WTC11 (cell line): ENCODE results near the gene TOMM7. TPM values are rescaled to one million over a fixed set of nuclear protein-coding genes. Genes with fewer than 3 reads are reported as not detected.

Experiments
- ATAC-seq: fragments of 200-7000 bp; cut with Tn5 transposase; 2 replicates; pipeline ENCODE4 v1.10.0; 2021; ENCODE audit warnings: mild to moderate bottlenecking, moderate library complexity
- CTCF ChIA-PET: fragments of 300-600 bp; sonication (Branson Sonifier 250); formaldehyde crosslinking; loops from one replicate; lab custom pipeline; 2021; ENCODE audit warnings: antibody characterized with exemption; lab: Charles Lee
- POLR2A ChIA-PET: fragments of 350-600 bp; sonication (Branson Sonifier 250); formaldehyde crosslinking; loops from one replicate; lab custom pipeline; 2021; ENCODE audit warnings: antibody characterized with exemption; lab: Charles Lee
- DNase-seq: peaks from one replicate; pipeline ENCODE4 v3.0.0; 2021; ENCODE audit warnings: low spot score
- H3K27ac Mint-ChIP-seq: 2 replicates; pipeline ENCODE4 v1.8.0; 2021; ENCODE audit warnings: mixed read lengths
- H3K27me3 Mint-ChIP-seq: 2 replicates; pipeline ENCODE4 v1.8.0; 2021; ENCODE audit warnings: low read depth, mild to moderate bottlenecking, moderate library complexity, mixed read lengths
- H3K36me3 Mint-ChIP-seq: 2 replicates; pipeline ENCODE4 v1.8.0; 2021; ENCODE audit warnings: mixed read lengths
- H3K4me1 Mint-ChIP-seq: 2 replicates; pipeline ENCODE4 v1.8.0; 2022; ENCODE audit warnings: mixed read lengths
- H3K4me3 Mint-ChIP-seq: 2 replicates; pipeline ENCODE4 v1.8.0; 2021; ENCODE audit warnings: mild to moderate bottlenecking, moderate library complexity, mixed read lengths
- H3K9me3 Mint-ChIP-seq: 2 replicates; pipeline ENCODE4 v1.8.0; 2021; ENCODE audit warnings: mixed read lengths
- ATF1 ChIP-seq: sonication (generic); formaldehyde crosslinking; IDR thresholded peaks from 2 replicates; pipeline ENCODE4 v1.8.1; 2023; ENCODE audit warnings: mild to moderate bottlenecking, moderate library complexity, missing genetic modification reagents
- IRF2 ChIP-seq: sonication (generic); formaldehyde crosslinking; IDR thresholded peaks from 2 replicates; pipeline ENCODE4 v1.8.0; 2022; ENCODE audit warnings: low read depth, missing genetic modification reagents, borderline replicate concordance
- KAT7 ChIP-seq: sonication (generic); formaldehyde crosslinking; IDR thresholded peaks from 2 replicates; pipeline ENCODE4 v1.8.1; 2023; ENCODE audit warnings: missing genetic modification reagents, mild to moderate bottlenecking, borderline replicate concordance
- PRRX2 ChIP-seq: fragments of 250-450 bp; sonication (Bioruptor Pico); IDR thresholded peaks from 2 replicates; pipeline ENCODE4 v1.8.0; 2021; ENCODE audit warnings: mild to moderate bottlenecking
- STAT6 ChIP-seq: sonication (generic); formaldehyde crosslinking; conservative IDR thresholded peaks from 2 replicates; pipeline ENCODE4 v1.8.1; 2023; ENCODE audit warnings: mild to moderate bottlenecking, low read depth, missing genetic modification reagents, moderate library complexity
- ZNF425 ChIP-seq: fragments of 250-450 bp; sonication (Bioruptor Pico); conservative IDR thresholded peaks from 2 replicates; pipeline ENCODE4 v1.9.0; 2021; ENCODE audit warnings: mild to moderate bottlenecking
- total RNA-seq: library from RNA; stranded (reverse); gene quantifications from 3 replicates; pipeline ENCODE4 v1.2.3, GENCODE V29; 2021
- TF ChIP-seq, protein P1 (sequence below): sonication (generic); formaldehyde crosslinking; IDR thresholded peaks from 2 replicates; pipeline ENCODE4 v1.8.0; 2022; ENCODE audit warnings: mild to moderate bottlenecking, missing genetic modification reagents
- TF ChIP-seq, protein P2 (sequence below): sonication (generic); formaldehyde crosslinking; IDR thresholded peaks from 2 replicates; pipeline ENCODE4 v1.8.0; 2022; ENCODE audit warnings: mild to moderate bottlenecking, missing genetic modification reagents
- TF ChIP-seq, protein P3 (sequence below): fragments of 250-450 bp; sonication (Bioruptor Pico); IDR thresholded peaks from 2 replicates; pipeline ENCODE4 v1.8.0; 2021; ENCODE audit warnings: mild to moderate bottlenecking

TOMM7 gene
- total RNA-seq, 1 experiment from 2014 or later, result 500 TPM

- peaks cover 13% of the 10 kb centered on the region for H3K9me3 Mint-ChIP-seq
- H3K27ac Mint-ChIP-seq, result no peak overlapping the region
- no peak overlapping the region for H3K4me3 Mint-ChIP-seq
- TF ChIP-seq KAT7 (CRISPR knock-in tag), result no peak
- no peak for TF ChIP-seq PRRX2
- TF ChIP-seq STAT6 (CRISPR knock-in tag), result no peak
- TF ChIP-seq, protein P1, sequence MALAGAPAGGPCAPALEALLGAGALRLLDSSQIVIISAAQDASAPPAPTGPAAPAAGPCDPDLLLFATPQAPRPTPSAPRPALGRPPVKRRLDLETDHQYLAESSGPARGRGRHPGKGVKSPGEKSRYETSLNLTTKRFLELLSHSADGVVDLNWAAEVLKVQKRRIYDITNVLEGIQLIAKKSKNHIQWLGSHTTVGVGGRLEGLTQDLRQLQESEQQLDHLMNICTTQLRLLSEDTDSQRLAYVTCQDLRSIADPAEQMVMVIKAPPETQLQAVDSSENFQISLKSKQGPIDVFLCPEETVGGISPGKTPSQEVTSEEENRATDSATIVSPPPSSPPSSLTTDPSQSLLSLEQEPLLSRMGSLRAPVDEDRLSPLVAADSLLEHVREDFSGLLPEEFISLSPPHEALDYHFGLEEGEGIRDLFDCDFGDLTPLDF (CRISPR knock-in tag), result no peak
- TF ChIP-seq, protein P2, sequence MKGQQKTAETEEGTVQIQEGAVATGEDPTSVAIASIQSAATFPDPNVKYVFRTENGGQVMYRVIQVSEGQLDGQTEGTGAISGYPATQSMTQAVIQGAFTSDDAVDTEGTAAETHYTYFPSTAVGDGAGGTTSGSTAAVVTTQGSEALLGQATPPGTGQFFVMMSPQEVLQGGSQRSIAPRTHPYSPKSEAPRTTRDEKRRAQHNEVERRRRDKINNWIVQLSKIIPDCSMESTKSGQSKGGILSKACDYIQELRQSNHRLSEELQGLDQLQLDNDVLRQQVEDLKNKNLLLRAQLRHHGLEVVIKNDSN (CRISPR knock-in tag), result no peak
- H3K27me3 Mint-ChIP-seq, result no peaks in the 10 kb centered on the region; the same call in 1 of the 2 replicates
- peaks cover 22% of the 10 kb centered on the region for H3K4me1 Mint-ChIP-seq
- ChIA-PET POLR2A (no interaction called here), CTCF (no interaction called here)
- no peak for DNase-seq
- peaks cover 9% of the 10 kb centered on the region for H3K36me3 Mint-ChIP-seq
- ATAC-seq, result no peak
These were observed 49.0 kb upstream of the TOMM7 start for GRCh38 chr7:22871661-22872060.

GRCh38 chr7:22868509-22868908 is 45.9 kb upstream of the TOMM7 start:
- Mint-ChIP-seq H3K27me3 (no peaks in the 10 kb centered on the region; the same call in 1 of the 2 replicates), H3K9me3 (peaks cover 13% of the 10 kb centered on the region), H3K4me1 (peaks cover 28% of the 10 kb centered on the region), H3K27ac (no peak overlapping the region), H3K4me3 (no peak overlapping the region), H3K36me3 (peaks cover 18% of the 10 kb centered on the region)
- no peak for ATAC-seq
- CTCF ChIA-PET, result interaction anchor here (0.6 to 1.4 kb wide), 2 partner anchors 128 to 308 kb away, joined by 4 to 5 read pairs; no protein-coding TSS in a partner anchor
- TF ChIP-seq ATF1 (CRISPR knock-in tag), result no peak
- DNase-seq, result no peak
- POLR2A ChIA-PET, result no interaction called here

- CTCF ChIA-PET, result interaction anchor here (0.7 to 1.4 kb wide), 2 partner anchors 307 to 578 kb away, joined by 4 to 6 read pairs; no protein-coding TSS in a partner anchor
- ATAC-seq, result no peak
- no peak overlapping the region for H3K27ac Mint-ChIP-seq
- TF ChIP-seq IRF2 (CRISPR knock-in tag), result no peak
- TF ChIP-seq, protein P3, sequence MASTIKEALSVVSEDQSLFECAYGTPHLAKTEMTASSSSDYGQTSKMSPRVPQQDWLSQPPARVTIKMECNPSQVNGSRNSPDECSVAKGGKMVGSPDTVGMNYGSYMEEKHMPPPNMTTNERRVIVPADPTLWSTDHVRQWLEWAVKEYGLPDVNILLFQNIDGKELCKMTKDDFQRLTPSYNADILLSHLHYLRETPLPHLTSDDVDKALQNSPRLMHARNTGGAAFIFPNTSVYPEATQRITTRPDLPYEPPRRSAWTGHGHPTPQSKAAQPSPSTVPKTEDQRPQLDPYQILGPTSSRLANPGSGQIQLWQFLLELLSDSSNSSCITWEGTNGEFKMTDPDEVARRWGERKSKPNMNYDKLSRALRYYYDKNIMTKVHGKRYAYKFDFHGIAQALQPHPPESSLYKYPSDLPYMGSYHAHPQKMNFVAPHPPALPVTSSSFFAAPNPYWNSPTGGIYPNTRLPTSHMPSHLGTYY, result 0 out of 2 replicates have a peak, but pooled peaks have one; percentile 31
- TF ChIP-seq, all 79 proteins: peak for 1
- H3K36me3 Mint-ChIP-seq, result peaks cover 23% of the 10 kb centered on the region
- POLR2A ChIA-PET, result interaction anchor here (0.5 to 0.6 kb wide), 2 partner anchors 14 to 326 kb away, joined by 3 to 4 read pairs; no protein-coding TSS in a partner anchor
- H3K9me3 Mint-ChIP-seq, result peaks cover 13% of the 10 kb centered on the region
- no peak for DNase-seq
- peaks cover 29% of the 10 kb centered on the region for H3K4me1 Mint-ChIP-seq
- no peak overlapping the region for H3K4me3 Mint-ChIP-seq
- H3K27me3 Mint-ChIP-seq, result no peaks in the 10 kb centered on the region; the same call in 1 of the 2 replicates
These were observed 44.9 kb upstream of the TOMM7 start for GRCh38 chr7:22867589-22867988.

DNA sequence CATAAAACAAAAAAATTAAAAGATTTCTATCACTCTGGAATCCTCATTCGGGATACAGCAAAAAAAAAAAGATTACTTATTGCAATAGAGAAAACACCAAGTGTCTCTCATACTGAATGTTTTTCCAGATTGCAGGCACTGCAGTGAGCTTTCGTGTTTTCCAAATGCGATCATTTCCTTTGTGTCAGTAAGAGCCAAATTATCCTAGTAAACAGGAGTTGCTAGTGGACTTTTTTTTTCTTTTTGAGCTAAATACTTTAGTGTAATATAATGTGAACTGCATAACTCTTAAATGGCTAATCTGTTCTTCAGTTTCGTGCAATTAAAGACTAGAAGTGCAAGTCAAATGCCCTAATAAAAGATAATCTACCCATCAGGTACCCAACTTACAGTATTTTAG is 44.4 kb upstream of the TOMM7 start:
- no peak for DNase-seq
- TF ChIP-seq ZNF425 (CRISPR knock-in tag), result no peak
- TF ChIP-seq, all 79 proteins: peak for 0
- Mint-ChIP-seq H3K27ac (no peak overlapping the region), H3K4me1 (peaks cover 24% of the 10 kb centered on the region), H3K9me3 (peaks cover 13% of the 10 kb centered on the region), H3K27me3 (no peaks in the 10 kb centered on the region; the same call in 1 of the 2 replicates), H3K4me3 (no peak overlapping the region), H3K36me3 (peaks cover 26% of the 10 kb centered on the region)
- ATAC-seq, result no peak
- ChIA-PET CTCF (interaction anchor here (0.6 to 0.7 kb wide), 3 partner anchors 218 to 579 kb away, joined by 3 to 6 read pairs (median 5); no protein-coding TSS in a partner anchor), POLR2A (interaction anchor here (0.5 kb wide), 1 partner anchor 325 kb away, joined by 3 read pairs; no protein-coding TSS in a partner anchor)
